K562 (cell line): Measurements from ENCODE around the gene LRP1.
A peak's percentile ranks its signal among the peaks of the same experiment; 100 is the strongest.

ENCODE experiments used
- CREB1 ChIP-seq, 2 experiments: sonication (generic) in 1 of 2; formaldehyde crosslinking in 1 of 2; IDR thresholded peaks; 2 replicates each; pipeline versions ENCODE4 v1.6.1 to v1.8.0; 2012 to 2022; ENCODE audit warnings: inconsistent platforms in 1 of 2, mild to moderate bottlenecking in 1 of 2, missing genetic modification reagents in 1 of 2, moderate library complexity in 1 of 2
- NFE2 ChIP-seq: IDR thresholded peaks from 2 replicates; pipeline ENCODE4 v1.6.1; 2014; ENCODE audit warnings: antibody characterized with exemption, low read depth
- SP1 ChIP-seq: sonication (generic); formaldehyde crosslinking; IDR thresholded peaks from 2 replicates; pipeline ENCODE4 v1.8.1; 2022; ENCODE audit warnings: mild to moderate bottlenecking, missing genetic modification reagents
- ZNF431 ChIP-seq: sonication (generic); formaldehyde crosslinking; IDR thresholded peaks from 2 replicates; pipeline ENCODE4 v1.8.0; 2022; ENCODE audit warnings: mild to moderate bottlenecking, missing genetic modification reagents
- TF ChIP-seq, protein P1 (sequence below), 3 experiments: IDR thresholded peaks in 2 of 3; conservative IDR thresholded peaks in 1 of 3; 2 replicates each; pipeline ENCODE4 v1.5.1; 2011 to 2012; ENCODE audit warnings: low read length in 3 of 3, mild to moderate bottlenecking in 3 of 3, control low read depth in 2 of 3, improper control_type of control experiment in 1 of 3, inconsistent platforms in 1 of 3, low read depth in 1 of 3, mixed read lengths in 1 of 3, moderate library complexity in 1 of 3; ENCODE audit not compliant: insufficient read depth in 2 of 3

GRCh38 chr12:57087010-57087690 lies 41.1 kb upstream of the LRP1 start:
- TF ChIP-seq CREB1 (IDR thresholded peaks at IDR 0.05) (peak; percentile 58), CREB1 (CRISPR knock-in tag; IDR thresholded peaks at IDR 0.05) (no peak; the same call in 1 of the 2 replicates), SP1 (CRISPR knock-in tag) (no peak), NFE2 (no peak), ZNF431 (CRISPR knock-in tag) (no peak)
- TF ChIP-seq, protein P1, sequence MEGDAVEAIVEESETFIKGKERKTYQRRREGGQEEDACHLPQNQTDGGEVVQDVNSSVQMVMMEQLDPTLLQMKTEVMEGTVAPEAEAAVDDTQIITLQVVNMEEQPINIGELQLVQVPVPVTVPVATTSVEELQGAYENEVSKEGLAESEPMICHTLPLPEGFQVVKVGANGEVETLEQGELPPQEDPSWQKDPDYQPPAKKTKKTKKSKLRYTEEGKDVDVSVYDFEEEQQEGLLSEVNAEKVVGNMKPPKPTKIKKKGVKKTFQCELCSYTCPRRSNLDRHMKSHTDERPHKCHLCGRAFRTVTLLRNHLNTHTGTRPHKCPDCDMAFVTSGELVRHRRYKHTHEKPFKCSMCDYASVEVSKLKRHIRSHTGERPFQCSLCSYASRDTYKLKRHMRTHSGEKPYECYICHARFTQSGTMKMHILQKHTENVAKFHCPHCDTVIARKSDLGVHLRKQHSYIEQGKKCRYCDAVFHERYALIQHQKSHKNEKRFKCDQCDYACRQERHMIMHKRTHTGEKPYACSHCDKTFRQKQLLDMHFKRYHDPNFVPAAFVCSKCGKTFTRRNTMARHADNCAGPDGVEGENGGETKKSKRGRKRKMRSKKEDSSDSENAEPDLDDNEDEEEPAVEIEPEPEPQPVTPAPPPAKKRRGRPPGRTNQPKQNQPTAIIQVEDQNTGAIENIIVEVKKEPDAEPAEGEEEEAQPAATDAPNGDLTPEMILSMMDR (IDR thresholded peaks at IDR 0.05 in 2 of 3, conservative IDR thresholded peaks at IDR 0.05 in 1 of 3; ENCODE audit: insufficient read depth in 2 of 3, low read depth in 1 of 3, low read length in 3 of 3) = no peak
